Measurements from ENCODE around the gene APLP1. TPM values are rescaled to one million over a fixed set of nuclear protein-coding genes. Genes with fewer than 3 reads are reported as not detected.
A peak's percentile ranks its signal among the peaks of the same experiment; 100 is the strongest.
"Not testable (repeated sequence)": the region's sequence is repeated elsewhere in the genome, so short reads cannot be mapped to it uniquely, and the experiment has no call there.

Gene APLP1
- total RNA-seq, 1 experiment from 2014 or later, result 53.9 TPM

GRCh38 chr19:35897706-35898451, 29.5 kb downstream of the APLP1 start:
- in situ Hi-C loops (cut with HindIII; ENCODE audit: low pct_unique_long_range_greater_than_20kb, low sequenced_read_pairs), result no loop called here
- no peak for DNase-seq (ENCODE audit: low read depth)

- in situ Hi-C loops (cut with HindIII; ENCODE audit: low pct_unique_long_range_greater_than_20kb, low sequenced_read_pairs), result no loop called here
- DNase-seq (ENCODE audit: low read depth), result no peak
These were observed 30.1 kb downstream of the APLP1 start for GRCh38 chr19:35898499-35898809.

- in situ Hi-C loops (cut with HindIII; ENCODE audit: low pct_unique_long_range_greater_than_20kb, low sequenced_read_pairs), result no loop called here
- DNase-seq (ENCODE audit: low read depth), result peak; percentile 91
These were observed 31.3 kb downstream of the APLP1 start for GRCh38 chr19:35899547-35900214.

GRCh38 chr19:35901055-35901644, 32.8 kb downstream of the APLP1 start:
- in situ Hi-C loops (cut with HindIII; ENCODE audit: low pct_unique_long_range_greater_than_20kb, low sequenced_read_pairs), result no loop called here
- DNase-seq (ENCODE audit: low read depth), result peak; percentile 47

- in situ Hi-C loops (cut with HindIII; ENCODE audit: low pct_unique_long_range_greater_than_20kb, low sequenced_read_pairs), result no loop called here
- DNase-seq (ENCODE audit: low read depth), result peak; percentile 38
These were observed 33.7 kb downstream of the APLP1 start, which contains the start of gene HCST for GRCh38 chr19:35901854-35902661. HCST (plus strand) TSS chr19:35902529; CDS start chr19:35902594, 65 bp downstream.

- no peak for DNase-seq (ENCODE audit: low read depth)
- in situ Hi-C loops (cut with HindIII; ENCODE audit: low pct_unique_long_range_greater_than_20kb, low sequenced_read_pairs), result no loop called here
These were observed 34.6 kb downstream of the APLP1 start for GRCh38 chr19:35902870-35903475.

GRCh38 chr19:35903550-35904179, 35.3 kb downstream of the APLP1 start:
- DNase-seq (ENCODE audit: low read depth), result peak; percentile 90
- in situ Hi-C loops (cut with HindIII; ENCODE audit: low pct_unique_long_range_greater_than_20kb, low sequenced_read_pairs), result no loop called here

GRCh38 chr19:35904311-35905068, 36.1 kb downstream of the APLP1 start:
- in situ Hi-C loops (cut with HindIII; ENCODE audit: low pct_unique_long_range_greater_than_20kb, low sequenced_read_pairs), result no loop called here
- no peak for DNase-seq (ENCODE audit: low read depth)

GRCh38 chr19:35905178-35905727, 36.9 kb downstream of the APLP1 start:
- no peak for DNase-seq (ENCODE audit: low read depth)
- in situ Hi-C loops (cut with HindIII; ENCODE audit: low pct_unique_long_range_greater_than_20kb, low sequenced_read_pairs), result no loop called here

GRCh38 chr19:35907377-35907745, 39.0 kb downstream of the APLP1 start:
- DNase-seq (ENCODE audit: low read depth), result no peak
- in situ Hi-C loops (cut with HindIII; ENCODE audit: low pct_unique_long_range_greater_than_20kb, low sequenced_read_pairs), result no loop called here

GRCh38 chr19:35908010-35908441, 39.7 kb downstream of the APLP1 start, which contains the start of gene TYROBP:
TYROBP (minus strand) TSS chr19:35908295; CDS start chr19:35908228, 67 bp downstream.
- no peak for DNase-seq (ENCODE audit: low read depth)
- in situ Hi-C loops (cut with HindIII; ENCODE audit: low pct_unique_long_range_greater_than_20kb, low sequenced_read_pairs), result no loop called here

- DNase-seq (ENCODE audit: low read depth), result no peak
- in situ Hi-C loops (cut with HindIII; ENCODE audit: low pct_unique_long_range_greater_than_20kb, low sequenced_read_pairs), result no loop called here
These were observed 40.8 kb downstream of the APLP1 start for GRCh38 chr19:35908973-35909683.

GRCh38 chr19:35909684-35910035, 41.3 kb downstream of the APLP1 start:
- in situ Hi-C loops (cut with HindIII; ENCODE audit: low pct_unique_long_range_greater_than_20kb, low sequenced_read_pairs), result no loop called here
- no peak for DNase-seq (ENCODE audit: low read depth)

- DNase-seq (ENCODE audit: low read depth); in situ Hi-C loops (cut with HindIII; ENCODE audit: low pct_unique_long_range_greater_than_20kb, low sequenced_read_pairs): not testable (repeated sequence)
These were observed 42.0 kb downstream of the APLP1 start for GRCh38 chr19:35910355-35910754.

GRCh38 chr19:35911173-35911572, 42.8 kb downstream of the APLP1 start:
- no peak for DNase-seq (ENCODE audit: low read depth)
- in situ Hi-C loops (cut with HindIII; ENCODE audit: low pct_unique_long_range_greater_than_20kb, low sequenced_read_pairs), result no loop called here

- DNase-seq (ENCODE audit: low read depth), result peak; percentile 73
- in situ Hi-C loops (cut with HindIII; ENCODE audit: low pct_unique_long_range_greater_than_20kb, low sequenced_read_pairs), result no loop called here
These were observed 43.4 kb downstream of the APLP1 start for GRCh38 chr19:35911790-35912189.

All from Caki2 (cell line).